HG03460 (cell line): Measurements from ENCODE around the gene FOXP1.

ENCODE experiments used
- ATAC-seq: cut with Tn5 transposase; IDR thresholded peaks from one replicate; pipeline ENCODE4 v1.9.1; 2021; ENCODE audit not compliant: unreplicated experiment

Gene FOXP1

DNA sequence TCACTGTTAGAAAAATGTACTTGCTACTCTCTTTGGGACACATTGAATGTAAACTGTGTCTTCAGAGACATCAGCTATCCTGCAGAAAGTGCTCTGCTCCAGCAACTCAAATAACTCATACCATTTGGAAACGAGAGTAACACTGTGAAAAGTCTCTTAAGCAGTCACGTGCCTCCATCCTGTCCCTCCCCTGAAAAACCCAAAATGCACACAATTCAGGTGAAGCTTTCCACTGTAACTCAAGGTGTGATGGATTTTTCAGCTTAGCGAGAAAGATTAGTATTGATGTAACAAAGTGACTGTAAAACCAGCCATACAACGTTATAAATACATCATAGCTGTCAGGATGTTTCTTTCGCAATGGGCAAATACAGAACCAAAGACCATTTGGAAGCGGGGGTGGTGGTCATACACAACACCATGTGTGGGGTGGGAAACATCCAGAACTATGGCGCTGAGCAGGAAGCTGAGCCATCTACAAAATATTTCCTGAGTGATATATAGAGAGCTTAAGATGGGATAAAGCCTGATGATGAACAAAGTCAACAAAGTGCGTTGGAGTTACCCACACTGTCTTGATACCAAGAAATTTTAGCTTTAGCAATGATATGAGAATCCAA lies 332.3 kb downstream of the FOXP1 start:
- ATAC-seq: no peak

DNA sequence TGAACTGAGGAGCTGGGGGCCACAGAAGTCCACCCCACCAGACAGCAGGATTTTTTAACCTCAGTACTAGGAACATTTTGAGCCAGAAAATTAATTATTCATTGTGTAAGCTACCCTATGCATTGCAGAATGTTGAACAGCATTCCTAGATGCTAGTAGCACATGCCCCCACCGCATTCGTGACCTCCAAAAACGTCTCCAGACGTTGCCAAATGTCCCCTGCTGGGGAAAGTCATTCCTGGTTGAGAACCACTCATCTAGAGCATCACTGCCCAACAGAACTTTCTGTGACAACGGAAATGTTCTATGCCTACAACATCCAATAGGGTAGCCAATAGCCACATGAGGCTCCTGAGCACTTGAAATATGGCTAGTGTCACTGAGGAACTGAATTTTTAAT lies 333.5 kb downstream of the FOXP1 start:
- ATAC-seq: no peak

DNA sequence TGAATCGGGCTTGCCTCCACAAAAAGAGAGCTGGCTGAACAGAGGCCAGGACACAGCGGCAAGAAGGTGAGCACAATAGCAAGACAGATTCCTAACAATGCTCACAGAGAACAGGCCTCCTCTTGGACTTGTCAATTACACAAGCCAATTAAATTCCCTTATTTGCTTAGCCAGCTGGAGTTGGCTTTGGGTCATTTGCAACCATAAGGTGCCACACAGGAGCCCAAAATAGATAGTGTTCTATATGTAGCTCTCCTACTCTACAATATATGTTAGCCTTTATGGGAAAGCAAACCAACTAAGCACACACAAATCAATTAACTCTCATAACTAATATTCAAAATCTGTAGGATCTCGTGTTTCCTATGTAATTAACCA lies 335.6 kb downstream of the FOXP1 start:
- ATAC-seq: no peak

DNA sequence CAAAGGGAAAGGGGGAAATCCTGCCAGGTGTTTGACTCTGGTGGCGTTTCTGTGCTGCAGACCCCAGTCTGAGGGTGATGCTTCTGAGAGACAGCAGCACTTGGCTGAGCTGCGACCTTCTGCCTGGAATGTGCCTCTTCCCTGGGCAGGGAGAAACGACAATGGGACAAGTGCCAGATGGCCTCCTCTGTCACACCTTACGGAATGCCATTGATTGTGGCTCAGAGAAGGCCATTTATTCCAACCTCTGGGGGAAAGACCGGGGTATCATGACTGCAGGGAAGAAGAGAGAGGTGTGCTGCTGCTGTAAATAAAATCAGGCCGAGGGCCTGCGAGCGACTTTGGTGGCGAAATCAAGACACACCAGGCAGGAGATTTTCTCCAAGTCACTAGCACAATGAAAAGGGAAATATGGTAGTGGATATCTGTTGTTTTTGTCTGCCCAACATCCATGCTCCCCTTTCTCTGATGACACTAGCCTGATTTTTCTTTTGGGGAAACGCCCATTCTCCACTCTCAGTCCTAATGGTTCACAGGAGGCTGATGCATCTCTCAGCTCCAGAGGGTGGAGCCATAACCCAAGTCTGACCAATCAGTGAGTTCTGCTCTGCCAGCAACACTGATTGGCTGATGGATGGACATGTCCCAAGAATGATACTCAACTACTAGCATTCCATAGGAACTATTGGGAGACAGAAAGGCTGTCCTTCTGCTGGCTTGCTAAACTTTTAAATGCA lies 336.1 kb downstream of the FOXP1 start:
- ATAC-seq: no peak

DNA sequence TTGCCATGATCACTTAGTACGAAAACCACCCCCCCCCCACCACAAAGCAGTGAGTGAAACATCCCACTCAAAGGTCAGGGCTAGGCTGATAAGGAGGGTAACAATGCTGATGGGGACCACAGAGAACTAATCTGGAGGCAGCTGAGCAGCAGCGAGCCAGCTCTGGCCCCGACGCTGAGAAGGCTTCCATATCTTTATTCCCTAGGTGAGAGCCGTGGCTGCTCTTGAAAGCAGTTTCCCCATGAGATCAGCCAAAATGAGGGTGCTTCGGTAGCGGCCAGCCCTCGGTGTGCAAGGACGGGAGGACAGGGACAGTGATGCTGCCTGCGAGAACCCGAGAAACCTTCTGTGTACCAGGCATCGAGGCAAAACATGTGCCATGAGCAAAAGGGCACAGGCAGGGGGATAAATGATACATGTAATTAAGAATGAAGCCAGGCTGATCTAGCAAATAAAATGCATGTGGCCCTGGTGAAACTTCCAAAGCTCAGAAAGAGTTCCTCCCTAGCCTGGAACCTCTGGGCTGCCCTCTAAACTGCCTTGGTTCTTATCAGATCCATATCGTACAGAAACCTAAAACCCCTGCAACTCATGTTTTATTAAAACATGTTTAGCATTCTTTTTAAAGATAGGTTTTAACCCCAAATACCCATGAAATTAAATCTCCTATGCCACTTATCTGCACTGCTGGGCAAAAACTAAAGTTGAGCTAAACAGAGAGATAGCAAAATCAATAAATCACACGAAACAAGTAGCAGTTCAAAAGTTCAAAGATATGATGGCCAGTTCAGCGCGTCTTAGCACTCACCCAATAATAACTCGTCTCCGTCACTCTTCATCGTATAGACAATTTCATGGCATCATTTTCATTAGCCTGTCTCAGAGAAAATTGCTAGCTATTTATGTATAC lies 337.3 kb downstream of the FOXP1 start:
- ATAC-seq: no peak

DNA sequence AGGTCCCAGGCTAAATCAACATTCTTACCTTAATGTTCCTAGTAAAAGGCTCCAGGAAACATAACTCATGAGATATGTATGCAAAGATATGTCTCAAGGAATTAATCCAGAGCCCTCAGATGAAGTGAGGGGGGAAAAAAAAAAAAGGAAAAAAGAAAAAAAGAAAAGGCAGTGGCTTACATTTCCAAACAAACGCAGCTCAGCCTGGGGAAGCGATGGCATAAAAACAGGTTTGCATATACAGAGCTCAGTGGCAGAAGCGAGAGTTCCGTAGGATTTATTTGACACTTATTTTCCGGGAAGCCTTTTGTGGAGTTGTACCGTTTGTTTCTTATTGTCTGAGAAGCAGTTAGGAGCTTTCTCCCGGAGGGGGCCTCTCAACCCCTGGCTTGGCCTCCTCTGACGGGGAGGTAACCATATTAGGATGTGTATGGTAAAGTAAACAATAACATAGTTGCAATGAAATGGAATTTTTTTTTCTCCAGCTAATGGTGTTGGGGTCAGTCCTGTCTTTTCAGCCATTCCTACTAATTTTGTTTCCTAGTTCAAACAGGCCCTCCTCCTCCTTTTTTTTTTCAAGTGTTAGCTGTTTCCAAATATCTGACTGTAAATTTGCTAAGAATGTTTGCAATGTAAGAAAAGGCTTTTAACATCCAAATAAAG lies 338.6 kb downstream of the FOXP1 start:
- ATAC-seq: no peak

DNA sequence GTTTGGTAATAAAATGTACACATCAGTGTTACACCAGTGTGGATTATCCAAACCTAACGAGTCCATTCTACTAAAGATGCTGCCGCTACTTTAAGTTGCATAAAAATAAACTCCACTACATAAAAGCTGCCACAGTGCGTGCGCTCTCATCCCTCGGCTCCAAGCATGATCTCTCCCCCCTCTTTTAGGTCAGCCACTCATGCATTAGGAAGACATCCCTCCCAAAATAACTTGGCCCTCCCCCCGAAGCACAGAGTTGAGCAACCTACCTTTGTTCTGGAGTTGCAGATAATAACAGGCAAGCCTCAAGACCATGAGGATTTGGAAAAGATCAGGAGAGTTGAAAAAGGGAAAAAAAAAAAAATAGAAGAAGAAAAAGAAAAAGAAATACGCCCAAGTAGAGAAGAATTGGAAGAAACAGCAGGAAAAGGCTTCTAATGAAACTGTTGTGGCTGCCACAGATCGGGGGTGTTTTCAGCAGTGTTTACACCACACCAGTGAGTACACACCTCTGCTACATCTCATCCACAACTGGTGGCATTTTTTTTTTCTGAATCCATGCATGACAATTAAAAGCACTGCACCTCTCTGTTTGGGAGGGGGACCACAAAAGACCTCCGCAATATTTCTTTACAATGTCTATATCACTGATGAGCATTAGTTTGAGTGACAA lies 339.2 kb downstream of the FOXP1 start:
- ATAC-seq: no peak

DNA sequence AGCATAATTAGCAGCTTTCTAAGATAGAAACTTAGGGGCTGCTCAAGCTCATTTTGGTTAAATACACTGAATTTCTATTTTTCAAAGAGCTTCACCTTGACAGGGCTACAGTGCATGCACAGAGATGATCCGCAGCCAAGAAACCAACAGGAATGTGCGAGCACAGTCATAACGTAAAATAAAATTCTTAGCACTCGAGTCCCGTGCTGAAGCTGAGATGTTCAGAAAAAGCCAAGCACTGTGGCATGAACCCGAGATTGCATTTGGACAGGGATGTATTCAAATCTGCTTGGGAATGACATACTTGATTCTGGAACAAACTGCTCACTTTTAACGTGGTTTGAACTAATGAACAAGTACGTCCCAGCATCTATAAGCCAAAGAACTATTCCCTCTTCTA lies 340.3 kb downstream of the FOXP1 start:
- no peak for ATAC-seq

DNA sequence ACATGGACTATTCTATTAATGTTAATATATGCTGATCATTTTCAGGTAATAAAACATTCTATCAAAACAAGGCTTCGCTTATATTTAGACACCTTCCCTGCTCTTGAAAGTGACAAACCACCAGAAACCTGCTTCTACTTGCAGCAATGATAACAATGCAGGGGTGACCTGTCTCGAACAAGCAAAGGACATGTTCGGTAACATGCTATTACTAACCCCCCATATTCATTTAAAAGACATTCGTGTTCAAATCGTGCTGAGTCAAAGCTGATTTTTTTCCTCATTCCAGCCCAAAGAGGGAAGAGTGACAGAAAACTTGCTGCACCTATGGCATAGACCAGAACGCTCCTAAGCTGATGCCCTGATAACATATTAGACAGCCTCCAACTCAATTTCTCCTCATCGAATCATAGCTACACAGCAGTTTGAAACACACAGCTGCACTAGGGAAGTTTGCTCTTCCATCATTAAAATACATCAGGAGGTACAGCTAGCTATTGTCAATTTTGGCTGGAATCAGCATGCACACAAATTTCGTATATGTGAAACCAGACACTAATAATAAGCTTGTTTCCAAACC lies 341.5 kb downstream of the FOXP1 start:
- no peak for ATAC-seq

DNA sequence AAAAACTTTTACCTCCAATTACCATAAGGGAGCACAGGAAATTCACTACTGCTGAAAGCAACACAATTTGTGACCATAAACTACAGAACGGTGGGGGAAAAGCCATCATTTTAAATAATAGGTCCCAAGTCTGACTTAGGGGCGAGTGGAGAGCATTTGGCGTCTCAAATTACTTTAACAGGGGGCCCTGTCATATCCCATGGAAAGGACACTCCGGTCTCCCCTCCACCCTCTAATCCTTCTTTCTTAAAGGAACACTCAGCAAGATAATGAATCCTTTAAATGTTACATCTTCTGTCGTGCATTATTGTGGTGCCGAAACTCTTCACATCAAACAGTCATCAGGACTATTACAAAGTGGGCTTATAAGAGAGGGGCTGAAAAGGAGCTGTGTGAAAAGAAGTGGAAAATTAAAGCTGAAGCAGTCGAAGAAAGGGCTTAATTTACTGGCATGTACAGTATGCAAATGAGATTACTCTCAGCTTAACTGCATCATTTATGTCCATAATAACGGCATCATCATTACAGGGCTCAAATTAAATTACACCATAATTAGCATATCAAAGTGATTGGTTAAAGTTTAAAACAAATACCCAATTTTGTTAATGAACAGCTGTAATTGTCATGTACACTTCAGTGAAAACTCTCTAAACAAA lies 342.2 kb downstream of the FOXP1 start:
- ATAC-seq: no peak

DNA sequence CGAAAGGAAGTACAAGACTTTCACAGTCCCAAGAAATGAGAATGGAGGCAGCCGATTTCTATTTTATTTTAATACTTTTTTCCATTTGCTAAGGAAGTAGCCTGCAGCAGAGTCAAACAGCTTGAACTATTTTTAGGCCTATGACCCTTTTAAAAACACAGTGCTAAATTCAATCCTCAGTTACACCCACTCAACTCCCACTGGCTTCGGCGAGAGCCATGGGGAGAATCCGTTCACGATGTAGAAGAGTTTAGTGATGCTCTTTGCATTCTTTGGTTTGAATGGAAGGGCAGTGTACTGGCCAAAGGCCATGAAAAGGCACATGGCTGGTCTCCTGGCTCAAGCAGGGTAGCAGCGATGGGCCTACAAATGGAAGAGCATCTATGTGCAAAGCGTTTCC lies 343.5 kb downstream of the FOXP1 start:
- ATAC-seq: no peak

DNA sequence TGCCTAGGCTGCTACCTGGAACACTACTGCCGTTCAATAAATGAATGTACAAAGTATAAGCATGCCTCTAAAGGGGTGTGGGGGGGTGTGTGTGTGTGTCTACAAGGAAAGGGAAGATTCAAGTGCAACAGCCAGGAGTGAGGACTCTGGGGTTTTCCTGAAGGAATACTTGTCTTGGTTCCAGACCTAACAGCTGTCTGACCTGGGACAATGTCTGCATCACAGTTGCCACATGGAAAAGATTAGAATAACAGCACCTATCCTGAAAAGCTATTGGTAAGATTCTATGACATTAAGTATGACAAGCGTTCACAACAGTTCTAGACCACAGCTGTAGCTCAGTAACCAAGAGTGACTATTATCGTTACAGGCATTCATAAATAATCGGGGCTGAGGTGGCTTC lies 345.2 kb downstream of the FOXP1 start:
- no peak for ATAC-seq

DNA sequence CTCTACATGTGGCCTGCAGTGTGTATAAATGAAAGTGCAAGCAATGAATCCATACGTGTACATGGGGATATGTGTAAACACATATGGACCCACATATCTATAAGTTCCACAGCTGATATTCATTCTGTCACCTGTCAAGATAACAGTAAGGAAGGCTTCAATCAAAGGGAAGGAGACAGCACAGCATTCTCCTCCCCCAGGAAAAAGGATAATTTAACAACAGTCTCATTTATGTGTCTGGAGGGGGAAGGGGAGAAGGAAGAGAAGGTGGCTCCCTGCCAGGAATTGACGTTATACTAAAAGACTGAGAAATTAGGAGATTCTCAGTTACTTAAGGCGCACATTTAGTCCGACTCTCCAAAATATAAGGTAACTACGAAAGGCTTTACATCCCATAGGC lies 345.9 kb downstream of the FOXP1 start:
- ATAC-seq: no peak

DNA sequence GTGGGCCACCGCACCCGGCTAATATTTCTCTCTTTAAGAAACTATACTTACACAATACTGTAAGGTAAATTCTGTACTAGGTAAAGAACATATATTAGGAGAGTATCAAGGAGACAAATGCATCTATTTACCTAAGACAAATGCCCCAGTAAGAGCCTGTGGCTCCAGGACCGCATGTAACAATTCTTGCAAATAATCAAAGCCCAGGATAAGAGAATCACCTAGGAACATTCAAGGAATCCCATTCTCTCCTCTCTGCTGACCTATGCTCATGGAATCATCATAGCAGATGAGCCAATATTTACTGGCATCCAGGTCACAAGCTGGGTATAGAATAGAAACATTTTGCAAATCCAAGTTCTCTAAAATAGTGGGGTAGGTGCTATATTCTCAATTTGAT lies 347.7 kb downstream of the FOXP1 start:
- ATAC-seq: no peak

DNA sequence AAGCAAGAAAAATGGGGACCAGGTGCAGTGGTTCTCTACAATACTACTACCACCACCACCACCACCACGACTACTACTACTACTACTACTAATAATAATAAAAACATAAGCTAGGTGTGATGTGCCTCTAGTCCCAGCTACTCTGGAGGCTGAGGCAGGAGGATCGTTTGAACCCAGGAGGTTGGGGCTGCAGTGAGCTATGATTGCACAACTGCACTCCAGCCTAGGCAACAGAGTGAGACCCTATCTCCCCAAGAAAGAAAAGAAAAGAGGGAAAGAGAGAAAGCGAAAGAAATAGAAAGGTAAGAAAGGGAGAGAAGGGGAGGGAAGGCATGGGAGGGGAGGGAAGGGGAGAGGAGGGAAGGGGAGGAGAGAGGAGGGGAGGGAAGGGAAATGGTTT lies 350.6 kb downstream of the FOXP1 start:
- ATAC-seq: no peak

DNA sequence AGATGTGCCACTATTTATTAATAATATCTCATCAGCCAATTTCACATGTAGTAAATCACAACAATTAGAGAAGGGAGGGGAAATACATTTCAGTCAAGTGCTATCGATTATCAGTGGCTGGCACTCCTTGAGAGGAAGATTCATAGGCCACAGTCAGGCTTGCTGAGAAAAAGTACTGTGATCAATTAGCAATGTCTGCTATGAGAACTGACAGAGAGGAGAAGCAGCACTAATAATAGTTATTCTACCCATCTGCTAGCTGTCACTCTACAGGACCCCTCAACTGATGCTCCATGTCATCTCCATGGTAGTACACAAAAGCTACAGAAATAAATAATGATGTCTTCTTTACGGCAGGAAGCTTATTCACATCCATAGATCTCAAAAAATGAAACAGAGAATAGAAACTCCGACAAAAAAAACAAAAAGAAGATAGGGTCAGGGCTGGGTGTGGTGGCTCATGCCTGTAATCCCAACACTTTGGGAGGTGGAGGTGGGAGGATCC lies 351.3 kb downstream of the FOXP1 start:
- ATAC-seq: no peak

DNA sequence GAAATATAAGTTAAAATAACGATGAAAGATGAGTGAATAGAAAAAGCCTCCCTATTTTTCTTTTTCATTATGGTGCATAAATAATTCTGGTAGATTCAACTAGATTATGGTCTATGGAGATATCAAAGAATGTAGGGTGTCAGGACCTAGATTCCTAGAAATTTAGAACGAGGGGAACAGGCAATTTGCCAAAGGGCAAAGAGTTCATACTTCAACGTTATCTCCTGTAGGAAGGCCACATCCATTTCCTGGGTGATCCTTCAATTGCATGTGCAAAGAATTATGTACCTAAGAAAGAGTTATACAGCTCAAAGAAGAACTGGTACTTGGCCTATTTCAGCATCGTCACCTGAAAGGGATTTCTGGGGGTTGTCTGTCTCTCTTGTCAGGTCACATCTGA lies 351.8 kb downstream of the FOXP1 start:
- ATAC-seq: no peak

DNA sequence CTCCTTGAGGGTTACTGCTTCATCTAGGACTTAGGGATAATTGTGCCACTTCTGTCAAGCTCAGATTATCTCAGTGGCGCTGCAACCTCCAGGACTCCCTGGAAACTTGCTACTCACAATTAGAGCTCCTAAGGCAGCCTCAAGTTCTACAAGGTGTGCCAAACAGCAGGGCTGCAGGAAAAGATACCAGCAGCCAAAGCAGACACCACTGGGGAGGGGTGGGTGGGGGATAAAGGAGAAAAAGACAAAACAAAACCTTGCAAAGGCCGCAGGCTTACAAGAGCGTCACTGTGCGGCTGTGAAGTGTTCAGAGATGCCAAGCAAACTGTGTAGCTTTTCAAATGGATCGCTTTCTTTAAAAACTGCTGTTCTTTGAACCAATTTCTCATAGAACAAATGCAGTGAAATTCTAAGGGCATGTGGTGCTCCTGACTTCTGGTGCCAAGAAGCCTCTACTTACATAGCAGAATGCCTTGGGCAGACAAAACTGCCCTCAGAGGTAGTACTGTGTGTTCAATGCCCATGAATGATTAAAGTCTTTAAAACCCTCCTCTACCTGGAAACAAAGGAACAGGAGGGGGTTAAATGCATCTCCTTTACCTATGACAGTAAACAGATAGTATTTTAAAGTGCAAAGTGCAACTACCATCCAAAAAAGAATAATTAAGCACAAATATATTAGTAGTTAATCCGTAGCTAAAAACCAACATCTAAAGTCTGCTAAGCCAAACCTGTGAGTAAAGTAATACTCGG lies 353.4 kb downstream of the FOXP1 start:
- no peak for ATAC-seq
